ENCODE data around the gene TMIGD1.

TMIGD1 gene

DNA sequence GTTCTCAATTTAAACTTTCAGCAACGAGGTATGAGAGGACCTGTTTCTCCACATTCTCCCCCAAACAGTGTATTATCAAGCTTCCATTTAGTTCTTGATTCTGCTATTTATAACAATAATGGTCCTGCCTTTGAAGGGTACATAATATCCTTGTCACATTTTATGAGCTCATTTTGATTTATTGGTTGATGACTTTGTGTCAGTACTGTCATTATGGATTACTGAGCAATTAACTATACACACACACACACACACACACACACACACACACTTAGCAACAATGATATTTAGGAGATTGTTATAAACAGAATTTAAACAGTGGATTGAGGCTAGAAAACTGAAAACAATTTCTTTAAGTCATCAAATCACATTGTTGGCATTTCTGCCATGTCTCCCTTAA is 7.0 kb downstream of the TMIGD1 start:
- DNase-seq (ENCODE audit: low read depth) = no peak

- DNase-seq (ENCODE audit: low read depth) = no peak
These were observed 9.1 kb downstream of the TMIGD1 start for GRCh38 chr17:30324723-30325122.

DNA sequence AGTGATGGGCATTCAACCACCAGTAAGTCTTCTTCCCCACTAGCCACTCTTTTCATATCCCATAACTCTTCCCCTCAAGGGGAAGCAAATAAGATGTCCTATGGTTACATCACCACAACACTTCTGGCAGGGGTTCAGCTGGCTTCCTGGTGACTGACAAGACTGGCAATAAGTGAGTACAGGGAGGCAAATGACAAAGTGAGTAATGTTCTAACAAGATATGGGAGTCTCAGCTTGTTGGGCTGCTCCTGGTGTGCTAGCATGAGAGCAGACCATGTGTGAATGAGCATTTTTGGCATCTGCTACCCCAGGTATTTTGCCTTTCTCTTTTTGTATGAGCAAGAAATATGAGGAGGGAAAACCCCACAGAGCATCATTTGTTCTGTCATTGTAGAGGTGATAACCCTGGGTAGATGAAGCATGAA is 9.9 kb downstream of the TMIGD1 start:
- peak; percentile 13 for DNase-seq (ENCODE audit: low read depth)

GRCh38 chr17:30323262-30323894 is 10.5 kb downstream of the TMIGD1 start:
- peak; percentile 15 for DNase-seq (ENCODE audit: low read depth)

DNA sequence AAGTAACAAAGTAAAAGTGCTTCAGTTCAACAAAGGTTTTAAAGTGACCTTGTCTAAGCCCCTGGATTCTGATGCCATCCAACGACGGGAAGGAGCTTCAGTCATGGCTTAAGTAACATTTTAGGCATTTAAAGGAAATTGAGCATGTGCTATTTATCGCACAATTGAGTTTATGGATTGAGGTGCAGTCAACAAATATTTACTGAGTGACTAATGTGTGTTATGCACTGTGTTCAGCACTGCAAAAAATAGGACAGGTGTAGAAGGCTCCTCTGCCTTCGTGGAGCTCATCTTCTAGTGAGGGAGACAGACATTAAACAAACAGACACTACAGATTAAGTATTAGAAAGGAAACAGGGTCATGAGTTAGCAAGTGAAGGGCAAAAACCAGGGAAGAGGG is 12.5 kb downstream of the TMIGD1 start:
- no peak for DNase-seq (ENCODE audit: low read depth)

DNA sequence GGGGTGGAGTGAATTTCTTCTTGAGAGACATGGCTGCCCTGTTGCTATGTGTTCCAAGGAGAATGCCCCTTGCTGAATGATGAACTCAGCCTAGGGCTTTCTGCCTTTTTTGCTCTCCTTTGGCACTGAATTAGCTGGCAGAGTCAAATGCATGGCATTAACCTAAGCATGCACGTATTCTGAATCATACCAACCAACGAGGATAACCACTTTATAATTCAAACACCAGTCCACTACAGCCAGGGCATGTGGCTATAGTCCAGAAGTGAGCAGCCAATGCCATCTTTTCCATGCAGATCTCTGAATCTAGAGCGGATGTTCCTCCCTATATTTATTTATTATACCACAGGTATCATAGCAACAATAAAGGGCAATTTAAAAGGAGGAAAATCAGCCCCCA is 15.7 kb downstream of the TMIGD1 start:
- DNase-seq (ENCODE audit: low read depth) = no peak

- DNase-seq (ENCODE audit: low read depth) = no peak
These were observed 17.1 kb downstream of the TMIGD1 start for GRCh38 chr17:30316736-30317135.

DNA sequence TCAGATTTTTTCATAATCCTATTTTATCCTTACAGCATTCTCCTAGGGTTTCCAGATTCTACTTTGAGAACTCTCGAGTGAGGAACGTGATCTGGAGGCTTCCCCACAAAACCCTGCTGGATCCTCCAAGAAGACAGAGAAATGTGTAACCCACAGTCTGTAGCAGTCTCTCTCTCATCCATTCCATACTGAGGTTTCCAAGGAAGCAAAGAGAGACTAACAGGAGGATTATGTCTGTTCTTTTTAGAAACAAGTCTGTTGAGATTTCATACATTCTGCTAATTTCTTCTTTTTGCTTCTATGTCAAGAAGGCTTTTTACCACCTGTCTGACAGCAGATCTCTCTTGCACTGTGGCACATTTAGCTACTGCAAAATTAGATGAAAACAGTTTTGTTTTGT is 18.8 kb downstream of the TMIGD1 start:
- no peak for DNase-seq (ENCODE audit: low read depth)

- no peak for DNase-seq (ENCODE audit: low read depth)
These were observed 19.4 kb downstream of the TMIGD1 start for GRCh38 chr17:30314474-30314873.

DNA sequence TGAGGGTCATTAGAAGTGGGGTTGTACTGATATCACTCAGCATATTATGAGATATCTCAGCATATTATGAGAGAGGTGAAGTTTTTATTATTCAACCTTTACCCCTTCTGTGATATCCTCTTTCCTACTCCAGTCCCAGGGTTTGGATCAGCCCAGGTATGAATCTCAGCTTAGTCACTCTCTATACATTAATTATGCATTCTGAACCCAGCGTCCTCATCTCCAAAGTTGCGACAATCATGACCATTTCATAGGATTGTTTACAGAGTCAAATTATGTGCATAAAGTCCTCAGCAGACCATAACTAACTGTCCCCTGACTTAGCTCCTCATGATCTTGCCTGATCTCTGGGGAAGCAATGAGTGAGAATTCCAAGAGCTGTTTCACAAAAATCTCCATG is 21.6 kb downstream of the TMIGD1 start:
- DNase-seq (ENCODE audit: low read depth) = no peak

GRCh38 chr17:30310562-30310961 is 23.3 kb downstream of the TMIGD1 start:
- no peak for DNase-seq (ENCODE audit: low read depth)

DNA sequence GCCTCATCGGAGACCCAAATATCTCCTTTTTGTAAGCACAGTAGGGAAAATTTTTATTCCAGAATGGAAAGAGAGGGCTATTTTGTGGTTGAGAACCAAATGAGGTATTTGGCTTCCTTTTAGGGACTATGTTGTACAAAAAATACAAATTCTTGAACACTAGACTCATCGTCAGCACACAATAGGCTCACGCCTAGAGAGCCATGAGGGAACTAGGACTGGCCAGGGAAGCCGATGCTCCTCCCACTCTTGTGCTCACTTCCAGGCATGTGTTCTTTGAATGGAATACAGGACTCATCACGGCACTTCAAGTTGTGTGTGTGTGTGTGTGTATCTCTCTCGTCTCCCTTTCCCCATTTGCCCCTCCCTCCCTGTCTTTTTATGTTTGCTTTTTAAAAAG is 24.3 kb downstream of the TMIGD1 start:
- no peak for DNase-seq (ENCODE audit: low read depth)

DNA sequence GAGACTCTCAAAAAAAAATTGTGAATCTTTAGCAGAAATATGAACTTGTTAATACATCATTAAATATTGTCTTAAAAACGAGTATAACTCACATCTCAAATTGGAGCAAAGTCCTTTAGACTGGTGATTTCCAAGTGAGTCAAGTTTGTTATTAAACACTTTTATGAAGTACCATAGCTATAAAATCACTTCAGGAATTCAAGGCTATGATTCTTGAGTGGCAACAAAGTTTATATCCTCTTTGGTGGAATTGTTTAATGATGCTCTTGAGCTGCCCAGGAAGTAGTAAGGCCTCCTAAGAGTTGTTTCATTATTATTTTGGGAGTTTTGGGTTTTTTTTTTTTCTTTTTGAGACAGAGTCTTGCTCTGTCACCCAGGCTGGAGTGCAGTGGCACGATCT is 25.5 kb downstream of the TMIGD1 start:
- DNase-seq (ENCODE audit: low read depth) = no peak

GRCh38 chr17:30304778-30305177 is 29.1 kb downstream of the TMIGD1 start:
- no peak for DNase-seq (ENCODE audit: low read depth)

DNA sequence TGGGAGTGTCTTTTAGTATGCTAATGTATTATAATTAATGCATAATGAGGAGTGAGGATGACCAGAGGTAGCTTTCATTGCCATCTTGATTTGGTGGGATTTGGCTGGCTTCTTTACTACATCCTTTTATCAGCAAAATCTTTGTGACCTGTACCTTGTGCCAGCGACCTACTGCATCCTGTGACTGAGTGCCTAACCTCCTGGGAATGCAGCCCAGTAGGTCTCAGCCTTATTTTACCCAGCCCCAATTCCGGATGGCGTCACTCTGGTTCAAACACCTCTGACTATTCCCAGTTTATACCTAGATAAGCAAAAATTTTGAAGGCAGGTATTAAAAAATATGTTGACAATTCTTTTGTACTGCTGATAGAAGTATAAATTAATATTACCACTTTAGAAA is 31.6 kb downstream of the TMIGD1 start:
- DNase-seq (ENCODE audit: low read depth) = no peak

DNA sequence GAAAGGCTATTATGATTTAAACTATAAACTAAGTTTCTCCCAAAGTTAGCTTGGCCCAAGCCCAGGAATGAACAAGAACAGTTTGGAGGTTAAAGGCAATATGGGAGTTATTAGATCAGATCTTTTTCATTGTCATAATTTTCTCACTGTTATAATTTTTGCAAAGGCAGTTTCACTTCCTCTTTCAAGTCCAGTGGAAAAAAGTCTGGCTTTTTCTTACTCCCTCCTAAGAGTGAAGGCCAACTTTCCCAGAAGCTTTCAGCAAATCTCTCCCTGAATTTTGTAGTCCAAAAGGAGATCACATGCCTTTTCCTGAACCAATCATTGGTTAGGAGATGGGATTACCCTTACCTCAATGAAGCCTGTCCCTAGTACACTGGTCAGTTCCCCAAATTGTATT is 33.0 kb downstream of the TMIGD1 start:
- DNase-seq (ENCODE audit: low read depth) = no peak

GRCh38 chr17:30299000-30299399 is 34.9 kb downstream of the TMIGD1 start:
- DNase-seq (ENCODE audit: low read depth) = no peak

GRCh38 chr17:30297715-30298114 is 36.1 kb downstream of the TMIGD1 start:
- DNase-seq (ENCODE audit: low read depth) = no peak

- DNase-seq (ENCODE audit: low read depth) = no peak
These were observed 37.3 kb downstream of the TMIGD1 start for GRCh38 chr17:30296499-30297080.

GRCh38 chr17:30292286-30292858 is 41.5 kb downstream of the TMIGD1 start:
- DNase-seq (ENCODE audit: low read depth) = no peak

DNA sequence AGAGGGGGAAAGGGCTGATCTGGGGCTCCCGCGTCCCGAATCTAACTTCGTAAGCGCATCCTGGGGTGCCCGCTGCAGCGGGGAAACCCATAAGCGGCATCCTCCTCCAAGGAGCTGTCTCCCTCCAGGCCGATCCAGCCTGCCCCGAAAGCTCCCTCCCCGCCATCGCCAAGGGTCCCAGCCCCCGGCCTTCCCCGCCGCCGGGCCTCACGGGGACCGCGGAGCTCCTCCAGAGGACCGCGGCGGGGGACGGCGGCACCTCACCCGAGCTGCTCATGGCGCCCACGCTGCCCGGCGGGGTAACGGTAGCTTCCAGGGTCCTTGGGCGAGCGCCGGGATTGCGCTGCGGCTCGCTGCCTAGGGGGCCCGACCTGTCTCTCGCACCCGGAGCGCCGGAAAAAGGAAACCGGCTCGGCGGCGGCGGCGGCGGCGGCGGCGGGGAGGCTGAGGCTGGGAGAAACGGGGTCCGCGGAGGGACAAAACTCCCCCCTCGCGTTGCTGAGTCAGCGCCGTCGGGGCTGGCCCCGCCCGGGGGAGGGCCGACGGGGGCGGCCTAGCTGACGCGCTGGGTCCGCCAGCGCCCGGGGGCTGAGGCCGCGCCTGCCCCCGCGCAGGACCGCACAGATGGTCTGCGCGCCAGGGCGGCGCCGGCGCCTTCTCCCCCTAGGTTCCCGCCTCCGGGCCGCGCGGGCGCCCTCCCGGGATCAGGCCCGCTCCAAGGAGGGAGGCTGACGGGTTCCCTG is 42.1 kb downstream of the TMIGD1 start, which contains the start of gene BLMH:
Gene BLMH, minus strand, starts transcription at position 402 of the 743 bp plus-strand sequence. Its CDS starts 125 bp downstream, at position 277.
- peak; percentile 78 for DNase-seq (ENCODE audit: low read depth)

- DNase-seq (ENCODE audit: low read depth) = peak; percentile 9
These were observed 42.9 kb downstream of the TMIGD1 start for GRCh38 chr17:30290696-30291542.

Measured in activated T-helper 9 cell treated with anti-CD3 and anti-CD28 coated beads, Interleukin-2, amount 50 U/mL, for 16 hours (primary cell).